ENCODE data around the gene CHRM5. TPM values are rescaled to one million over a fixed set of nuclear protein-coding genes. Genes with fewer than 3 reads are reported as not detected.

The CHRM5 gene
- total and polyA plus RNA-seq, 9 of the 15 experiments (the other 6 are each of a cell fraction or from before 2014, with no cell fraction given): not detected

DNA sequence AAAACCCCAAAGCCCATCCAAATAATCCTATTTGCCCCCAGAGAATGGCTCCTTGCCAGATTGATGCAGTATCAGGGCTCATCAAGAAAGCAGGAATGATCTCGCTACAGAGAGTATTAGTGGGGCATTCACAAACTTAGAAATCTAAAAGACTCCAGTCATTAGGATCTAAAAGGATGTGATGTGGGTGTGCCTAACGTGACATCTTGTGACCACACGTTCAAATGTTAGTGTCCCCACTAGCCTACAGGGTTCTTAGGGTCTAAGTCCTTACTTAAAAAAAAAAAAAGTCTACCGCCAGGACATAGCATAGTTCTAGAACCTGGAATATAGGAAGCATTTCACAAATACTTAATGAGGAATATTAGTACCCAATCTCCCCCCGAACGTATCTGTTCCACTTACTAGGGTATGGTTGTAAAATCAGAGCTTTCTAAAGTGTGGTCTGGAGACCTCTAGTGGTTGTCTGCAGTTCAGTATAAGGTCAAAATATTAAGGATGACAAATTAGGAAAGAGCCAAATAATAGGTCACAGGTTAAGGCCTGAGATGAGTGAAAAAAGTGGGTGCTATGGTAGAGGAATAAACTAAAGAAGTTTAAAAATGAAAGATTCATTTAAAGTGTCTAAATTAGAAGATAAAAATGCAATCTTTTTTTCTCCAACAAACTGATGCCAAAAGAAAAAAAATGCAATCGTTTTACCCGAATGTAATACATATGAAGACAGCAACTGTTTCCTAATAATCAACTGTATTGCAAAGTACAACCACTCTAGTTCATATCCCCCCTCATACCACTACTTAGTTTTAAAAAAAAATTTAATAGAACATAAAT, 4.2 kb upstream of the CHRM5 start (continued):
- TF ChIP-seq MAFK (IDR thresholded peaks at IDR 0.05; ENCODE audit: low read length) (no peak), ZNF785 (CRISPR knock-in tag; IDR thresholded peaks at IDR 0.05) (no peak), RBM39 (optimal IDR thresholded peaks at IDR 0.05; ENCODE audit: low read depth, low read length) (no peak), TCF3 (CRISPR knock-in tag; IDR thresholded peaks at IDR 0.05) (no peak), BRF2 (IDR thresholded peaks at IDR 0.05; ENCODE audit: borderline replicate concordance, insufficient read depth, insufficient read length) (no peak), RAD21 (CRISPR knock-in tag; conservative IDR thresholded peaks at IDR 0.05 in 1 of 2, IDR thresholded peaks at IDR 0.05 in 1 of 2) (peak; percentile 50 to 67), KDM5B (IDR thresholded peaks at IDR 0.05; ENCODE audit: insufficient replicate concordance, low read depth, low read length) (no peak), LCOR (CRISPR knock-in tag; IDR thresholded peaks at IDR 0.05) (no peak), ZNF76 (CRISPR knock-in tag; IDR thresholded peaks at IDR 0.05; ENCODE audit: borderline replicate concordance) (no peak), VEZF1 (CRISPR knock-in tag; IDR thresholded peaks at IDR 0.05) (peak; percentile 19; the same call in 1 of the 2 replicates), PREB (CRISPR knock-in tag; IDR thresholded peaks at IDR 0.05) (no peak), SRSF3 (IDR thresholded peaks at IDR 0.05; ENCODE audit: insufficient read depth, low read length) (no peak), PHTF2 (CRISPR knock-in tag; IDR thresholded peaks at IDR 0.05) (no peak), CHCHD3 (CRISPR knock-in tag; IDR thresholded peaks at IDR 0.05) (no peak)
- TF ChIP-seq, protein P1, sequence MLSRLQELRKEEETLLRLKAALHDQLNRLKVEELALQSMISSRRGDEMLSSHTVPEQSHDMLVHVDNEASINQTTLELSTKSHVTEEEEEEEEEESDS (CRISPR knock-in tag; IDR thresholded peaks at IDR 0.05): no peak
- TF ChIP-seq, protein P2, sequence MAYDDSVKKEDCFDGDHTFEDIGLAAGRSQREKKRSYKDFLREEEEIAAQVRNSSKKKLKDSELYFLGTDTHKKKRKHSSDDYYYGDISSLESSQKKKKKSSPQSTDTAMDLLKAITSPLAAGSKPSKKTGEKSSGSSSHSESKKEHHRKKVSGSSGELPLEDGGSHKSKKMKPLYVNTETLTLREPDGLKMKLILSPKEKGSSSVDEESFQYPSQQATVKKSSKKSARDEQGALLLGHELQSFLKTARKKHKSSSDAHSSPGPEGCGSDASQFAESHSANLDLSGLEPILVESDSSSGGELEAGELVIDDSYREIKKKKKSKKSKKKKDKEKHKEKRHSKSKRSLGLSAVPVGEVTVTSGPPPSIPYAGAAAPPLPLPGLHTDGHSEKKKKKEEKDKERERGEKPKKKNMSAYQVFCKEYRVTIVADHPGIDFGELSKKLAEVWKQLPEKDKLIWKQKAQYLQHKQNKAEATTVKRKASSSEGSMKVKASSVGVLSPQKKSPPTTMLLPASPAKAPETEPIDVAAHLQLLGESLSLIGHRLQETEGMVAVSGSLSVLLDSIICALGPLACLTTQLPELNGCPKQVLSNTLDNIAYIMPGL (CRISPR knock-in tag; IDR thresholded peaks at IDR 0.05): no peak
- TF ChIP-seq, protein P3, sequence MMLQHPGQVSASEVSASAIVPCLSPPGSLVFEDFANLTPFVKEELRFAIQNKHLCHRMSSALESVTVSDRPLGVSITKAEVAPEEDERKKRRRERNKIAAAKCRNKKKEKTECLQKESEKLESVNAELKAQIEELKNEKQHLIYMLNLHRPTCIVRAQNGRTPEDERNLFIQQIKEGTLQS (IDR thresholded peaks at IDR 0.05): no peak
- TF ChIP-seq, protein P3 (CRISPR knock-in tag; conservative IDR thresholded peaks at IDR 0.05): no peak

Data from K562 (cell line).